Stimulated activated CD8-positive, alpha-beta memory T cell treated with anti-CD3 and anti-CD28 coated beads, Interleukin-4, amount 100 ng/mL, for 1 hour (primary cell): ENCODE data around the gene TYW1B.
"Not testable (repeated sequence)": the region's sequence is repeated elsewhere in the genome, so short reads cannot be mapped to it uniquely, and the experiment has no call there.

Source experiments
- DNase-seq, 2 donors: peaks; one replicate each; pipeline ENCODE4 v3.0.0-alpha.2; 2020; ENCODE audit warnings: low read depth in 2 of 2, low spot score in 1 of 2

The TYW1B gene

DNA sequence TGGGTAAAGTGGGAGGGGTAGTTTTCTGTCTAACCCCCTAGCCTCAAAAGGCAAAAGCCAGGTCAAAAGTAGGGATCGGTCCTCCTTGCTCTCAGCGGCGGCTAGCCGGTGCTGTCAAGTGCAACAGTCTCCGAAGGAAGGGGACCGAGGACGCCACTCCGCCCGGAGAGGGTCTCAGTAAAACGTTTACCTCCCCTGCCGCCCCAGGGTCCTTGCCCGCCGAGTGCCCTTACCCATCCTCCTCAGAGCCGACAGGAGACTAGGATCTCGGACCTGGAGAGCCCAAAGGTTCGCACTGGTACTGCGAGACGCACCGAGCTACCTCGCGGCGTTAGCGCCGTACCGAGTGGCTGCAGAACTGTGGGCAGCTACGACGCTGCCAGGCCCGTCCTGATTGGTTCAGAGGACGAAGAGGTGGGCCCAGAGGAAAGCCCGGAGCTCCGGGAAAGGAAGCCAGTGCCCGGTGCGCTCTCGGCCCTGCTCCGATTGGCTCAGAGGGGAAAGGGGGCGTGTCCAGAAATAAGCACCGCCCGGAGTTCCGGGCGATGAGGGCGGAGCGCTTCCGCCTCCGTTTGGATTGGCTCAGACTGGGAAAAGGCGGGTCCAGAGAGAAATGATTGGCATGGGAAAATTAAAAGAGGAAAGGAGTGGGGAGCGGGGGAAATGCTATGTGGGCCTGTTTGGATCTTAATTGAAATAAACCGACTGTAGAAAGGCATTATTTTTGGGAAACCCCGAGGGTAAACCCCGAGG lies at the start of gene TYW1B:
TYW1B (minus strand) TSS at position 362 of the 753 bp plus-strand sequence; CDS start at position 237, 125 bp downstream.
- peak; percentile 88 to 95 for DNase-seq

- DNase-seq: not testable (repeated sequence)
Measured at GRCh38 chr7:72867591-72867990, 39.6 kb upstream of the TYW1B start.

DNA sequence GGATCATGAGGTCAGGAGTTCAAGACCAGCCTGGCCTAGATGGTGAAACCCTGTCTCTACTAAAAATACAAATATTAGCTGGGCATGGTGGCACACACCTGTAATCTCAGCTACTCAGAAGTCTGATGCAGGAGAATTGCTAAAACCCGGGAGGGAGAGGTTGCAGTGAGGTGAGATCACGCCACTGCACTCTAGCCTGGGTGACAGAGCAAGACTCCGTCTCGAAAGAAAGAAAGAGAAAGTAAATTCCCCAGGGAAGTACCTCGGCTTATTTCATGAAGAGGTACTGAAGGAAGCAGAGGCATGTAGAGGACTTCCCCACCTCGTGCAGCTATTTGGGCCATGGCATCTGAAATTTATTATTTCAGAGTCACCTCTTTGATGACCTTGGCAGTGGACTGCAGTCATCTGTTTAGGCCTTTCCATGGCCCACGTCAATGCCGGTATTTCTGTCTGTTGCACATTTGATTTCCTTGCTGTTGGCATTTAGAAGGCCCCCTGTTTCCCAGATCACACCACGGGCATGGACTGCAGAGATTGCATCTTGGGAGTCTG lies 30.9 kb upstream of the TYW1B start:
- DNase-seq: not testable (repeated sequence)

GRCh38 chr7:72857925-72858324 lies 29.9 kb upstream of the TYW1B start:
- DNase-seq: not testable (repeated sequence)

GRCh38 chr7:72855261-72855660 lies 27.3 kb upstream of the TYW1B start:
- DNase-seq: not testable (repeated sequence)

GRCh38 chr7:72852937-72853336 lies 24.9 kb upstream of the TYW1B start:
- not testable (repeated sequence) for DNase-seq

DNA sequence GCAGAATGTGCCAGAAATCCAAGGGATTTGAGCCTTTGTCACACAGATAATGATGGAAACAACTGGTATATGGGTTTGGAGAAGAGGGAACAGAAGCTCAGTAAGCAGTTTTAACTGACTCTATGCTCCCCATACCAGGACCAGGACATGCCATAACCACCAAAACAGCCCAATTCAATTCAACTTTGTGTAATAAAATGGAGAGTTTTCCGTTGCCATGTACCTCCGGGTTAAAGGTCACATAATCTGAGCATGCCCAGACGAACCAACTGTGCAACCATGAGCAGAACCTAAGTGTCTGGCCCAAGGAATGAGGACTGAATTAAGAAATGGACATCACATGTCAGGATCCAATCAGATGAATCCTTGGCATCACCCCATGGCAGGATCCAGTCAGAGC lies 22.7 kb upstream of the TYW1B start:
- not testable (repeated sequence) for DNase-seq

GRCh38 chr7:72844146-72844545 lies 16.1 kb upstream of the TYW1B start:
- not testable (repeated sequence) for DNase-seq

GRCh38 chr7:72843166-72843565 lies 15.2 kb upstream of the TYW1B start:
- DNase-seq: not testable (repeated sequence)

- not testable (repeated sequence) for DNase-seq
Measured at GRCh38 chr7:72840966-72841511, 13.0 kb upstream of the TYW1B start.

DNA sequence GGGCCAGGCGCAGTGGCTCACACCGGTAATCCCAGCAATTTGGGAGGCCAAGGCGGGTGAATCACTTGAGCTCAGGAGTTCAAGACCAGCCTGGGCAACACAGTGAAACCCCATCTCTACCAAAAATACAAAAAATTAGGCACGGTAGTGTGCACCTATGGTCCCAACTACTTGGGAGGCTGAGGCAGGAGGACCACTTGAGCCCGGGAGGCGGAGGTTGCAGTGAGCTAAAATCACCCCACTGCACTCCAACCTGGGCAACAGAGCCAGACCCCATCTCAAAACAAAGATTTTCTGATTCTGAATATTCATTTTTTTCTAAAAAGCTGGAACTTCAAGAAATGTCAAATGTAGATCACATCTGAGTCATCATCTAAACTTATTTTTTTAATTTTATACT lies 10.3 kb upstream of the TYW1B start:
- not testable (repeated sequence) for DNase-seq

DNA sequence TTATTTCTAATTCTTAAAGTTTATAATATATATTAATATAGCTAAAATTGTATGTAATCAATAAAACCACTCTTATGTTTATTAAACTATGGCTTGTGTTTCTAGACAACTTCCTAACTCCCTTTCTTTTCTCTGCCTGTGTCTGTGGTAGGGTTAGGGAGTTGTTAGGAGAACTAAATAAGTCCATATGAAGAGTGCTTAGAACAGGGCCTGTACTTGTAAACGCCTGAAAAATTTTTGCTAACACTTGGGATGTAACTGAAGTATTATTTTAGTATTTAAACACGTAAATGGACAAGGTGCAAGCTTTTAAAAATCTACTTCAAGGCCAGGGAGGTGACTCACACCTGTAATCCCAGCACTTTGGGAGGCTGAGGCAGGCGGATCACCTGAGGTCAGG lies 9.3 kb upstream of the TYW1B start:
- DNase-seq: not testable (repeated sequence)

- not testable (repeated sequence) for DNase-seq
Measured at GRCh38 chr7:72830567-72830966, 2.6 kb upstream of the TYW1B start.

GRCh38 chr7:72829687-72830354 lies 1.8 kb upstream of the TYW1B start:
- not testable (repeated sequence) for DNase-seq

DNA sequence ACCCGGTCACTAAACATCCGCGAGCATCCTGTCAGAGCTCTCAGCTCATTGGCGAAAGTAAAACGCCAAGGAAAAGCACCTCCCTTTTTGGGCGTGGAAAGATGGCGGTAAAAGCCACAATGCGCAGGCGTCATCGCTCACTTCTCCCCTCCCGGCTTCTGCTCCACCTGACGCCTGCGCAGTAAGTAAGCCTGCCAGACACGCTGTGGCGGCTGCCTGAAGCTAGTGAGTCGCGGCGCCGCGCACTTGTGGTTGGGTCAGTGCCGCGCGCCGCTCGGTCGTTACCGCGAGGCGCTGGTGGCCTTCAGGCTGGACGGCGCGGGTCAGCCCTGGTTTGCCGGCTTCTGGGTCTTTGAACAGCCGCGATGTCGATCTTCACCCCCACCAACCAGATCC lies 1.3 kb upstream of the TYW1B start:
- peak; percentile 89 to 94 for DNase-seq

- not testable (repeated sequence) for DNase-seq
Measured at GRCh38 chr7:72823765-72824732, 4.0 kb downstream of the TYW1B start.

DNA sequence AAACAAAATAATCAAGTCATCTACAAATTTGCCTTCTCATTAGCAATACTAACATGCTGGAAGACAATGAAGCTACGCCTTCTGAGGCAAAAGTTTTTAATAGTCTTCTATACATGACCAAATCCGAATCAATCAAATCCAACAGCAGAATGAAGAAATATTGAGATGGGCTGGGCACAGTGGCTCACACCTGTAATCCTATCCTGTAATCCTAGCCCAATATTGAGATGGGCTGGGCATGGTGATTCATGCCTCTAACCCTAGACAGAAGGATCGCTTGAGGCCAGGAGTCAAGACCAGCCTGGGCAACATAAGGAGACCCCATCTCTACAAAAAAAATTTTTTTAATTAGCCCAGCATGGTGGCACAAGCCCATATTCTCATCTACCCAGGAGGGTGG lies 5.5 kb downstream of the TYW1B start:
- not testable (repeated sequence) for DNase-seq

- not testable (repeated sequence) for DNase-seq
Measured at GRCh38 chr7:72818663-72819361, 9.2 kb downstream of the TYW1B start.

- not testable (repeated sequence) for DNase-seq
Measured at GRCh38 chr7:72817661-72818060, 10.3 kb downstream of the TYW1B start.
